IMR-90 (cell line): ENCODE data around the gene ERAP2. TPM values are rescaled to one million over a fixed set of nuclear protein-coding genes. Genes with fewer than 3 reads are reported as not detected.

Source experiments
- ATAC-seq: fragments of 200-7000 bp; cut with Tn5 transposase; 2 replicates; pipeline ENCODE4 v1.9.1; 2020; ENCODE audit warnings: low read depth, mild to moderate bottlenecking, moderate library complexity
- BruUV-seq: library from RNA; stranded (reverse); fragments of 400-500 nt; replicated peaks from 2 replicates; lab custom pipeline; 2021; lab: Mats Ljungman, UMichigan
- CTCF ChIA-PET: fragments of 300-600 bp; formaldehyde crosslinking; extraction: SDS; loops from one replicate; lab custom pipeline; 2021; ENCODE audit warnings: antibody characterized with exemption; lab: Yijun Ruan, JAX
- POLR2A ChIA-PET: fragments of 300-600 bp; sonication (Branson Sonifier 250); formaldehyde crosslinking; loops from one replicate; lab custom pipeline; 2022; ENCODE audit warnings: antibody characterized with exemption; ENCODE audit not compliant: unreplicated experiment; lab: Charles Lee
- DNase-seq: peaks from one replicate; pipeline ENCODE4 v3.0.0; 2013
- H2AFZ ChIP-seq: replicated peaks from 2 replicates; pipeline ENCODE3; 2013; ENCODE audit warnings: low read length, mild to moderate bottlenecking; ENCODE audit not compliant: poor library complexity
- H2AK5ac ChIP-seq: 2 replicates; pipeline ENCODE4 v1.6.1; 2013; ENCODE audit warnings: low read depth, low read length, inconsistent platforms
- H2AK9ac ChIP-seq: replicated peaks from 2 replicates; pipeline ENCODE3; 2013; ENCODE audit warnings: mild to moderate bottlenecking, low read depth, low read length, moderate library complexity; ENCODE audit not compliant: poor library complexity
- H2BK120ac ChIP-seq: 2 replicates; pipeline ENCODE4 v1.6.1; 2013; ENCODE audit warnings: low read depth, low read length, inconsistent platforms
- H2BK15ac ChIP-seq: 3 replicates; pipeline ENCODE4 v1.6.1; 2013; ENCODE audit warnings: low read depth, low read length, inconsistent platforms
- H2BK20ac ChIP-seq: 2 replicates; pipeline ENCODE4 v1.6.1; 2013; ENCODE audit warnings: low read depth, mild to moderate bottlenecking, inconsistent platforms, low read length, moderate library complexity
- H2BK5ac ChIP-seq: 2 replicates; pipeline ENCODE4 v1.6.1; 2013; ENCODE audit warnings: mild to moderate bottlenecking, low read depth, low read length, inconsistent platforms; ENCODE audit not compliant: poor library complexity, severe bottlenecking
- H3K14ac ChIP-seq: replicated peaks from 2 replicates; pipeline ENCODE4 v1.6.1; 2013; ENCODE audit warnings: low read depth, low read length, inconsistent platforms
- H3K18ac ChIP-seq: 2 replicates; pipeline ENCODE4 v1.6.1; 2013; ENCODE audit warnings: low read depth, low read length, control low read depth
- H3K23ac ChIP-seq: 2 replicates; pipeline ENCODE4 v1.6.1; 2013; ENCODE audit warnings: low read depth, low read length, inconsistent platforms
- H3K27ac ChIP-seq: 2 replicates; pipeline ENCODE4 v1.5.1; 2013; ENCODE audit warnings: mild to moderate bottlenecking, control low read depth, low read length; ENCODE audit not compliant: insufficient read depth
- H3K27me3 ChIP-seq: 2 replicates; pipeline ENCODE4 v1.6.1; 2013; ENCODE audit warnings: low read length; ENCODE audit not compliant: control insufficient read depth, insufficient read depth
- H3K36me3 ChIP-seq: 2 replicates; pipeline ENCODE4 v1.6.1; 2013; ENCODE audit warnings: low read length, mixed read lengths; ENCODE audit not compliant: control insufficient read depth, insufficient read depth
- H3K4ac ChIP-seq: 2 replicates; pipeline ENCODE4 v1.6.1; 2013; ENCODE audit warnings: low read depth, low read length, inconsistent platforms
- H3K4me1 ChIP-seq: 2 replicates; pipeline ENCODE4 v1.6.1; 2013; ENCODE audit warnings: low read length, mixed read lengths; ENCODE audit not compliant: control insufficient read depth, insufficient read depth
- H3K4me2 ChIP-seq: 2 replicates; pipeline ENCODE4 v1.6.1; 2013; ENCODE audit warnings: low read depth, mild to moderate bottlenecking, control low read depth, low read length, moderate library complexity
- H3K4me3 ChIP-seq: 2 replicates; pipeline ENCODE4 v1.5.1; 2013; ENCODE audit warnings: low read depth, mild to moderate bottlenecking, control low read depth, low read length, moderate library complexity; ENCODE audit not compliant: insufficient read depth
- H3K56ac ChIP-seq: 2 replicates; pipeline ENCODE4 v1.6.1; 2013; ENCODE audit warnings: low read length, inconsistent platforms; ENCODE audit not compliant: insufficient read depth; ENCODE audit errors: extremely low read depth
- H3K79me1 ChIP-seq, 2 experiments: 2 replicates each; pipeline ENCODE4 v1.6.1; 2013; ENCODE audit warnings: low read length in 2 of 2, inconsistent platforms in 1 of 2, low read depth in 1 of 2
- H3K9ac ChIP-seq: 2 replicates; pipeline ENCODE4 v1.6.1; 2013; ENCODE audit warnings: low read depth, low read length, control low read depth
- H3K9me1 ChIP-seq: 2 replicates; pipeline ENCODE4 v1.6.1; 2013; ENCODE audit warnings: low read length, inconsistent platforms; ENCODE audit not compliant: insufficient read depth
- H3K9me3 ChIP-seq: 2 replicates; pipeline ENCODE4 v1.6.1; 2013; ENCODE audit warnings: low read length; ENCODE audit not compliant: control insufficient read depth, insufficient read depth
- H4K20me1 ChIP-seq: 2 replicates; pipeline ENCODE4 v1.6.1; 2013; ENCODE audit warnings: low read length, inconsistent platforms; ENCODE audit not compliant: insufficient read depth
- H4K5ac ChIP-seq: 2 replicates; pipeline ENCODE4 v1.6.1; 2013; ENCODE audit warnings: mild to moderate bottlenecking, low read depth, low read length, control low read depth
- H4K8ac ChIP-seq, 2 experiments: 2 replicates each; pipeline ENCODE4 v1.6.1; 2013; ENCODE audit warnings: low read depth in 2 of 2, low read length in 2 of 2, control low read depth in 1 of 2, inconsistent platforms in 1 of 2
- H4K91ac ChIP-seq: 2 replicates; pipeline ENCODE4 v1.6.1; 2013; ENCODE audit warnings: low read depth, low read length, inconsistent platforms; ENCODE audit not compliant: insufficient read depth
- CEBPB ChIP-seq: IDR thresholded peaks from 2 replicates; pipeline ENCODE4 v1.6.1; 2012; ENCODE audit warnings: low read depth, low read length, improper control_type of control experiment
- MAFK ChIP-seq: IDR thresholded peaks from 2 replicates; pipeline ENCODE4 v1.6.1; 2012; ENCODE audit warnings: low read depth, low read length, improper control_type of control experiment
- MAZ ChIP-seq: IDR thresholded peaks from 2 replicates; pipeline ENCODE4 v1.6.1; 2012; ENCODE audit warnings: low read depth, mild to moderate bottlenecking, low read length, improper control_type of control experiment, moderate library complexity, borderline replicate concordance
- NFE2L2 ChIP-seq: fragments of 150-350 bp; IDR thresholded peaks from 2 replicates; pipeline ENCODE4 v1.6.1; 2016; ENCODE audit warnings: low read depth, mild to moderate bottlenecking, low read length
- POLR2A ChIP-seq: IDR thresholded peaks from 2 replicates; pipeline ENCODE4 v1.6.1; 2012; ENCODE audit warnings: mild to moderate bottlenecking, low read depth, low read length
- RAD21 ChIP-seq: IDR thresholded peaks from 2 replicates; pipeline ENCODE4 v1.6.1; 2012; ENCODE audit warnings: low read length, improper control_type of control experiment
- RCOR1 ChIP-seq: IDR thresholded peaks from 2 replicates; pipeline ENCODE4 v1.6.1; 2012; ENCODE audit warnings: mild to moderate bottlenecking, low read length, improper control_type of control experiment; ENCODE audit not compliant: insufficient replicate concordance
- SMC3 ChIP-seq: fragments of 150-350 bp; IDR thresholded peaks from 2 replicates; pipeline ENCODE4 v1.6.1; 2016; ENCODE audit warnings: low read depth, mild to moderate bottlenecking, antibody characterized with exemption, low read length, moderate library complexity
- WGBS, 2 experiments: methylation state at CpG; one replicate each; pipeline versions ENCODE4 v1.1.5 to v1.1.7; 2013; ENCODE audit warnings: missing lambda C conversion rate in 2 of 2; ENCODE audit not compliant: insufficient read length in 1 of 2; ENCODE audit errors: extremely low coverage in 2 of 2; 5-methylcytosine and 5-hydroxymethylcytosine counted together
- dilution Hi-C: fragments of 300-500 bp; cut with HindIII; formaldehyde crosslinking; loops from one replicate; pipeline ENCODE4 v1.14.3; 2018; ENCODE audit warnings: low sequenced_read_pairs; ENCODE audit not compliant: unreplicated experiment
- in situ Hi-C: fragments of 300-500 bp; cut with MboI; formaldehyde crosslinking; loops from 3 replicates; pipeline ENCODE4 v1.14.3; 2019; ENCODE audit warnings: low sequenced_read_pairs, inconsistent platforms, mixed read lengths
- intact Hi-C: fragments of 100-400 bp; cut with micrococcal nuclease; formaldehyde crosslinking; loops from 2 replicates; pipeline ENCODE4 v1.10.0; 2022
- polyA plus RNA-seq, 3 experiments: library from polyadenylated mRNA; depleted of rRNA; stranded (reverse); fragments of >200 nt; gene quantifications; 2 replicates each; pipeline ENCODE4 v1.2.3, GENCODE V29; 2012; ENCODE audit warnings: low replicate concordance in 1 of 3
- total RNA-seq: library from RNA; depleted of rRNA; stranded (reverse); fragments of >200 nt; gene quantifications from 2 replicates; pipeline ENCODE4 v1.2.3, GENCODE V29; 2012
- TF ChIP-seq, protein P1 (sequence below): fragments of 150-350 bp; IDR thresholded peaks from 2 replicates; pipeline ENCODE4 v1.6.1; 2017; ENCODE audit warnings: mild to moderate bottlenecking, antibody characterized with exemption, low read length, low read depth
- TF ChIP-seq, protein P2 (sequence below): conservative IDR thresholded peaks from 2 replicates; pipeline ENCODE4 v1.5.1; 2012; ENCODE audit warnings: mild to moderate bottlenecking, low read depth, low read length, improper control_type of control experiment
- TF ChIP-seq, protein P3 (sequence below): fragments of 150-350 bp; IDR thresholded peaks from 2 replicates; pipeline ENCODE4 v1.6.1; 2016; ENCODE audit warnings: low read depth, mild to moderate bottlenecking, low read length, moderate library complexity, borderline replicate concordance

Gene ERAP2
- total and polyA plus RNA-seq, 2 of the 4 experiments (the other 2 are of a cell fraction): 10.6 to 21.3 TPM

DNA sequence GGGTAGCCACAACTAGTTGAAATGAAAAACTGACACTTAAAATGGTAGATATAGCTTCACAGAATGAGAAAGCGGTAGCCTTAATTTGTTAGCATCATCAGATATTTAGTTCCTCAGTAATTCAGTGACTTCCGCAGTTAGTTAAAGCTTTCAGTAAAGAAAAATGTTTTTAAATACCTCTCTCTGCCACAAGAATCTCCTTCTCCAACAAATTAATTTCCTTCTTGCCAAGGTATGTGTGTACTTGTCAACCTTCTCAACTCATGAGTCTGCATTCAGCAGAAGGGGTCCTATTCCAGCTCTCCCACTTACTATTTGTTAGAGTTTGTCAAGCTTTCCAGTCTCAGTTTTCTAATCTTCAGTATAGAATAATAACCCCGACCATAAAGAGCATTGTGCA is 42.3 kb upstream of the ERAP2 start:
- no peak overlapping the region for H3K23ac ChIP-seq
- no peak overlapping the region for H4K8ac ChIP-seq
- H3K9me1 ChIP-seq: no peaks in the 10 kb centered on the region
- no peaks in the 10 kb centered on the region for H3K79me1 ChIP-seq
- no peak overlapping the region for H2AFZ ChIP-seq
- H2BK15ac ChIP-seq: no peak overlapping the region
- H3K18ac ChIP-seq: no peak overlapping the region
- H2BK5ac ChIP-seq: no peak overlapping the region
- no peak overlapping the region for H3K4ac ChIP-seq
- ChIA-PET CTCF (no interaction called here), POLR2A (no interaction called here)
- intact Hi-C loops: no loop called here
- BruUV-seq: no TSS peak
- no peaks in the 10 kb centered on the region for H3K4me1 ChIP-seq
- no peaks in the 10 kb centered on the region for H3K9me3 ChIP-seq
- H2AK9ac ChIP-seq: no peak overlapping the region
- in situ Hi-C loops: no loop called here
- no peak overlapping the region for H3K14ac ChIP-seq
- no peak overlapping the region for H3K9ac ChIP-seq
- no peaks in the 10 kb centered on the region; the same call in 1 of the 2 replicates for H3K27me3 ChIP-seq
- H2AK5ac ChIP-seq: no peak overlapping the region
- H4K5ac ChIP-seq: no peak overlapping the region
- TF ChIP-seq NFE2L2 (no peak), RCOR1 (no peak), MAFK (no peak), MAZ (no peak), POLR2A (no peak), CEBPB (no peak), SMC3 (no peak), RAD21 (no peak)
- TF ChIP-seq, protein P1, sequence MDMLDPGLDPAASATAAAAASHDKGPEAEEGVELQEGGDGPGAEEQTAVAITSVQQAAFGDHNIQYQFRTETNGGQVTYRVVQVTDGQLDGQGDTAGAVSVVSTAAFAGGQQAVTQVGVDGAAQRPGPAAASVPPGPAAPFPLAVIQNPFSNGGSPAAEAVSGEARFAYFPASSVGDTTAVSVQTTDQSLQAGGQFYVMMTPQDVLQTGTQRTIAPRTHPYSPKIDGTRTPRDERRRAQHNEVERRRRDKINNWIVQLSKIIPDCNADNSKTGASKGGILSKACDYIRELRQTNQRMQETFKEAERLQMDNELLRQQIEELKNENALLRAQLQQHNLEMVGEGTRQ: no peak
- TF ChIP-seq, protein P2, sequence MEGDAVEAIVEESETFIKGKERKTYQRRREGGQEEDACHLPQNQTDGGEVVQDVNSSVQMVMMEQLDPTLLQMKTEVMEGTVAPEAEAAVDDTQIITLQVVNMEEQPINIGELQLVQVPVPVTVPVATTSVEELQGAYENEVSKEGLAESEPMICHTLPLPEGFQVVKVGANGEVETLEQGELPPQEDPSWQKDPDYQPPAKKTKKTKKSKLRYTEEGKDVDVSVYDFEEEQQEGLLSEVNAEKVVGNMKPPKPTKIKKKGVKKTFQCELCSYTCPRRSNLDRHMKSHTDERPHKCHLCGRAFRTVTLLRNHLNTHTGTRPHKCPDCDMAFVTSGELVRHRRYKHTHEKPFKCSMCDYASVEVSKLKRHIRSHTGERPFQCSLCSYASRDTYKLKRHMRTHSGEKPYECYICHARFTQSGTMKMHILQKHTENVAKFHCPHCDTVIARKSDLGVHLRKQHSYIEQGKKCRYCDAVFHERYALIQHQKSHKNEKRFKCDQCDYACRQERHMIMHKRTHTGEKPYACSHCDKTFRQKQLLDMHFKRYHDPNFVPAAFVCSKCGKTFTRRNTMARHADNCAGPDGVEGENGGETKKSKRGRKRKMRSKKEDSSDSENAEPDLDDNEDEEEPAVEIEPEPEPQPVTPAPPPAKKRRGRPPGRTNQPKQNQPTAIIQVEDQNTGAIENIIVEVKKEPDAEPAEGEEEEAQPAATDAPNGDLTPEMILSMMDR: no peak
- TF ChIP-seq, protein P3, sequence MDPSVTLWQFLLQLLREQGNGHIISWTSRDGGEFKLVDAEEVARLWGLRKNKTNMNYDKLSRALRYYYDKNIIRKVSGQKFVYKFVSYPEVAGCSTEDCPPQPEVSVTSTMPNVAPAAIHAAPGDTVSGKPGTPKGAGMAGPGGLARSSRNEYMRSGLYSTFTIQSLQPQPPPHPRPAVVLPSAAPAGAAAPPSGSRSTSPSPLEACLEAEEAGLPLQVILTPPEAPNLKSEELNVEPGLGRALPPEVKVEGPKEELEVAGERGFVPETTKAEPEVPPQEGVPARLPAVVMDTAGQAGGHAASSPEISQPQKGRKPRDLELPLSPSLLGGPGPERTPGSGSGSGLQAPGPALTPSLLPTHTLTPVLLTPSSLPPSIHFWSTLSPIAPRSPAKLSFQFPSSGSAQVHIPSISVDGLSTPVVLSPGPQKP: no peak
- H3K4me2 ChIP-seq: no peak overlapping the region
- no peaks in the 10 kb centered on the region for H4K20me1 ChIP-seq
- no CpG with 5 or more reads among the region's 3 CpGs for WGBS, 2 experiments
- no peak for DNase-seq
- no peak overlapping the region for H3K27ac ChIP-seq
- no peaks in the 10 kb centered on the region for H3K36me3 ChIP-seq
- H3K4me3 ChIP-seq: no peak overlapping the region
- H3K56ac ChIP-seq: no peak overlapping the region
- no peak for ATAC-seq
- H2BK20ac ChIP-seq: no peak overlapping the region
- dilution Hi-C loops: no loop called here
- H2BK120ac ChIP-seq: no peak overlapping the region
- no peak overlapping the region for H4K91ac ChIP-seq
